ENCODE data around the gene C18orf63. TPM values are rescaled to one million over a fixed set of nuclear protein-coding genes. Genes with fewer than 3 reads are reported as not detected.

The C18orf63 gene
- total RNA-seq, 1 experiment from 2014 or later = not detected

DNA sequence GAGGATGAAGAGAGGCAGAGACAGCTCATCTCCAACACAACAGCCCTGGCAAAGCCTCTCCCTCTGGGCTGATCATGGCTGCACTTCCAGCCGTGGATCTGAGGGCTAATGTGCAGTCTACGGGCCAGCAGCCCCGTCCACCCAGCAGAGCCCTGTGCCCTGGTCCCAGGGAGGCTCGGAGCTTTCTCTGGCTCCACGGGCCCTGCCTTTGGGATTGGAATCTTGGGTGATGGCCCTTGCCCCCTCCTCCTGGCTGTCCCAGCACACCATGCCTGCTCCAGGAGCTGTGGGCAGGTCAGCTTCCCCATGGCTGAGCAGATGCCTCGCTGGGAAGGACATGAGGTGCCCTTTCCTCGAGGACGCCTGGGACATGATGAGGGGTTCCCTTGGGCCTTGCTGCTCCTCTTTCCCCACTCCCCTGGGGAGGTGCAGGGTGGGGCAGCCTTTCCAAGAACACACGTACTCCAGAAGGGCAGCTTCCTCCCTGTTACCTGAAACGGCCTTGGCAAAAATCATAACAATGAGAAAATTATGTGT is 66.9 kb downstream of the C18orf63 start:
- no peak overlapping the region for H3K9ac ChIP-seq (ENCODE audit: low read length)
- no TSS peak for BruUV-seq (replicated peaks)

DNA sequence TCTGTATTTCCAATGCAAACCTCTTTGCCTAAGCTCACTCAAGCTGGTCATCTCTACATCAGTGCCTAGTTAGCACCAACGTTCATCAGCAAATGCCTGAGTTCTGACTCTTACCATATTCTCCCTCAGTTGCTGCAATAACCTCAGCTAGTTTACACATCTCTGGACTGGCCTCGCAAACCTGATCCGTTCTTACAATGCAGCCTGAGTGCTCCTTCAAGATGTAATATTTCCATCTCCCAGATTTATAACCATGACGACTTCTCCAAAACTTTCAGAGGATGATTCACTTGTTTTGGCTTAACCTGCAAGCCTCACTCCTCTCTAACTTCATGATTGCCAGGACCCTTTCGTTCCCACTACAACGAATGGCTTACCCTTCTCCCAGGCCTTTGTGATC is 71.7 kb downstream of the C18orf63 start:
- no peaks in the 10 kb centered on the region for H3K9me2 ChIP-seq (replicated peaks; ENCODE audit: low read length)
- H3K4me2 ChIP-seq (ENCODE audit: low read length) = no peak overlapping the region
- H3K9ac ChIP-seq (ENCODE audit: low read length) = no peak overlapping the region
- H3F3A ChIP-seq (ENCODE audit: low read length, unreplicated experiment) = no peaks in the 10 kb centered on the region
- H3K27me3 ChIP-seq (ENCODE audit: low read length) = peaks cover 91% of the 10 kb centered on the region
- ChIA-PET POLR2A (ENCODE audit: unreplicated experiment) (no interaction called here), CTCF (interaction anchor here (0.8 kb wide), 1 partner anchor 106 kb away, joined by 3 read pairs; no protein-coding TSS in a partner anchor)
- H4K20me1 ChIP-seq (ENCODE audit: low read length) = no peaks in the 10 kb centered on the region
- no peaks in the 10 kb centered on the region for H3K36me3 ChIP-seq (ENCODE audit: low read depth, low read length)
- DNase-seq = no peak
- ATAC-seq = no peak
- H2AFZ ChIP-seq (ENCODE audit: low read length) = no peak overlapping the region
- no peaks in the 10 kb centered on the region for H3K4me1 ChIP-seq (ENCODE audit: insufficient read depth, low read length)
- BruUV-seq (replicated peaks) = no TSS peak
- no peaks in the 10 kb centered on the region for H3K79me2 ChIP-seq (ENCODE audit: low read length)
- TF ChIP-seq, protein P1, sequence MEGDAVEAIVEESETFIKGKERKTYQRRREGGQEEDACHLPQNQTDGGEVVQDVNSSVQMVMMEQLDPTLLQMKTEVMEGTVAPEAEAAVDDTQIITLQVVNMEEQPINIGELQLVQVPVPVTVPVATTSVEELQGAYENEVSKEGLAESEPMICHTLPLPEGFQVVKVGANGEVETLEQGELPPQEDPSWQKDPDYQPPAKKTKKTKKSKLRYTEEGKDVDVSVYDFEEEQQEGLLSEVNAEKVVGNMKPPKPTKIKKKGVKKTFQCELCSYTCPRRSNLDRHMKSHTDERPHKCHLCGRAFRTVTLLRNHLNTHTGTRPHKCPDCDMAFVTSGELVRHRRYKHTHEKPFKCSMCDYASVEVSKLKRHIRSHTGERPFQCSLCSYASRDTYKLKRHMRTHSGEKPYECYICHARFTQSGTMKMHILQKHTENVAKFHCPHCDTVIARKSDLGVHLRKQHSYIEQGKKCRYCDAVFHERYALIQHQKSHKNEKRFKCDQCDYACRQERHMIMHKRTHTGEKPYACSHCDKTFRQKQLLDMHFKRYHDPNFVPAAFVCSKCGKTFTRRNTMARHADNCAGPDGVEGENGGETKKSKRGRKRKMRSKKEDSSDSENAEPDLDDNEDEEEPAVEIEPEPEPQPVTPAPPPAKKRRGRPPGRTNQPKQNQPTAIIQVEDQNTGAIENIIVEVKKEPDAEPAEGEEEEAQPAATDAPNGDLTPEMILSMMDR (conservative IDR thresholded peaks at IDR 0.05; ENCODE audit: low read depth, low read length) = no peak
- TF ChIP-seq EZH2 (IDR thresholded peaks at IDR 0.05; ENCODE audit: low read length, unreplicated experiment) (no peak), EZH2phosphoT487 (IDR thresholded peaks at IDR 0.05; ENCODE audit: borderline replicate concordance, low read length) (no peak)
- no peaks in the 10 kb centered on the region for H3K9me3 ChIP-seq (ENCODE audit: low read length)
- no peak overlapping the region for H3K27ac ChIP-seq (ENCODE audit: low read length)
- H3K4me3 ChIP-seq (ENCODE audit: low read length) = no peak overlapping the region
- intact Hi-C loops (cut with micrococcal nuclease) = no loop called here

More for the DNA sequence above, 66.9 kb downstream of the C18orf63 start:
- intact Hi-C loops (cut with micrococcal nuclease) = no loop called here
- Histone ChIP-seq H3K36me3 (ENCODE audit: low read depth, low read length) (no peaks in the 10 kb centered on the region), H3F3A (ENCODE audit: low read length, unreplicated experiment) (no peaks in the 10 kb centered on the region), H4K20me1 (ENCODE audit: low read length) (no peaks in the 10 kb centered on the region), H3K79me2 (ENCODE audit: low read length) (no peaks in the 10 kb centered on the region), H2AFZ (ENCODE audit: low read length) (no peak overlapping the region), H3K9me3 (ENCODE audit: low read length) (no peaks in the 10 kb centered on the region), H3K4me1 (ENCODE audit: insufficient read depth, low read length) (no peaks in the 10 kb centered on the region), H3K27ac (ENCODE audit: low read length) (no peak overlapping the region), H3K4me3 (ENCODE audit: low read length) (no peak overlapping the region), H3K9me2 (replicated peaks; ENCODE audit: low read length) (no peaks in the 10 kb centered on the region), H3K27me3 (ENCODE audit: low read length) (peaks cover 85% of the 10 kb centered on the region), H3K4me2 (ENCODE audit: low read length) (no peak overlapping the region)
- TF ChIP-seq EZH2 (IDR thresholded peaks at IDR 0.05; ENCODE audit: low read length, unreplicated experiment) (no peak), EZH2phosphoT487 (IDR thresholded peaks at IDR 0.05; ENCODE audit: borderline replicate concordance, low read length) (no peak)
- TF ChIP-seq, protein P1 (conservative IDR thresholded peaks at IDR 0.05; ENCODE audit: low read depth, low read length) = no peak
- POLR2A ChIA-PET (ENCODE audit: unreplicated experiment) = no interaction called here
- no peak for DNase-seq
- CTCF ChIA-PET = no interaction called here
- ATAC-seq = no peak

DNA sequence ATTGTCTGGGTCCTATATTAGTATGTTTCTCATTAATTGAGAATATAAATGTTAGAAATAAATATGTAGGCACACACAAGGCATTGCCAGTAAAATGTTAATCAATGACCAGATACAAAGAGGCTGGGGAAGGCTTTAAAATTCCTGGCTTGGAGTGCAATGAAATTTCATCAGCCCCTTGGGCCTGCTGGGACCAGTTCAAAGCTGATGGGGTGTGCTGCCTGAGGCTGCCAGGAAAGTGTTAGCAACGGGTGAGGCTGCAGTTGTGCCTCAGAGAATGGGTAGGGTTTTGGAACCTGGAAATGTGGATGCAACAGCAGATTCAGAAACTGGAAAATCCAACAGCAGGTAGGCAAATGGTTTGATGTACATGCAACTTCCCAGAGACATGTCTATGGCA is 72.6 kb downstream of the C18orf63 start:
- no peak for DNase-seq
- Histone ChIP-seq H3K9me2 (replicated peaks; ENCODE audit: low read length) (no peaks in the 10 kb centered on the region), H3K9me3 (ENCODE audit: low read length) (no peaks in the 10 kb centered on the region), H3K4me2 (ENCODE audit: low read length) (no peak overlapping the region), H2AFZ (ENCODE audit: low read length) (no peak overlapping the region), H3K27ac (ENCODE audit: low read length) (no peak overlapping the region), H3K79me2 (ENCODE audit: low read length) (no peaks in the 10 kb centered on the region), H3K36me3 (ENCODE audit: low read depth, low read length) (no peaks in the 10 kb centered on the region), H3K4me1 (ENCODE audit: insufficient read depth, low read length) (no peaks in the 10 kb centered on the region), H4K20me1 (ENCODE audit: low read length) (no peaks in the 10 kb centered on the region), H3K27me3 (ENCODE audit: low read length) (peaks cover 93% of the 10 kb centered on the region), H3F3A (ENCODE audit: low read length, unreplicated experiment) (no peaks in the 10 kb centered on the region), H3K4me3 (ENCODE audit: low read length) (no peak overlapping the region), H3K9ac (ENCODE audit: low read length) (no peak overlapping the region)
- ChIA-PET POLR2A (ENCODE audit: unreplicated experiment) (interaction anchor here (0.5 kb wide), 1 partner anchor 164 kb away, joined by 4 read pairs; no protein-coding TSS in a partner anchor), CTCF (no interaction called here)
- intact Hi-C loops (cut with micrococcal nuclease) = no loop called here
- TF ChIP-seq, protein P1 (conservative IDR thresholded peaks at IDR 0.05; ENCODE audit: low read depth, low read length) = no peak
- TF ChIP-seq EZH2phosphoT487 (IDR thresholded peaks at IDR 0.05; ENCODE audit: borderline replicate concordance, low read length) (no peak), EZH2 (IDR thresholded peaks at IDR 0.05; ENCODE audit: low read length, unreplicated experiment) (no peak)
- BruUV-seq (replicated peaks) = no TSS peak
- no peak for ATAC-seq

Data from PC-3 (cell line).